Measurements from ENCODE around the gene CRISP2.

- no peak for TF ChIP-seq CTCF (conservative IDR thresholded peaks at IDR 0.05; ENCODE audit: low read length)
- TF ChIP-seq EZH2phosphoT487 (IDR thresholded peaks at IDR 0.05; ENCODE audit: borderline replicate concordance, low read depth, low read length): no peak
Measured at GRCh38 chr6:49666480-49666879, 46.9 kb downstream of the CRISP2 start.
